ENCODE measurements around the gene MYMK.

MYMK gene

GRCh38 chr9:133470988-133471387 is 53.8 kb downstream of the MYMK start:
- peaks cover 2% of the 10 kb centered on the region for H3K4me1 Mint-ChIP-seq (ENCODE audit: low read depth)
- no peak overlapping the region for H3K4me3 Mint-ChIP-seq
- no peaks in the 10 kb centered on the region for H3K36me3 Mint-ChIP-seq
- H3K27me3 Mint-ChIP-seq: no peaks in the 10 kb centered on the region
- H3K27ac Mint-ChIP-seq: no peak overlapping the region
- H3K9me3 Mint-ChIP-seq (ENCODE audit: low read depth): no peaks in the 10 kb centered on the region

GRCh38 chr9:133470427-133470924 is 54.3 kb downstream of the MYMK start:
- no peaks in the 10 kb centered on the region for H3K36me3 Mint-ChIP-seq
- H3K27ac Mint-ChIP-seq: no peak overlapping the region
- no peaks in the 10 kb centered on the region for H3K9me3 Mint-ChIP-seq (ENCODE audit: low read depth)
- H3K27me3 Mint-ChIP-seq: no peaks in the 10 kb centered on the region
- H3K4me3 Mint-ChIP-seq: no peak overlapping the region
- peaks cover 2% of the 10 kb centered on the region for H3K4me1 Mint-ChIP-seq (ENCODE audit: low read depth)

- Mint-ChIP-seq H3K36me3 (no peaks in the 10 kb centered on the region), H3K9me3 (ENCODE audit: low read depth) (no peaks in the 10 kb centered on the region), H3K27me3 (no peaks in the 10 kb centered on the region), H3K4me1 (ENCODE audit: low read depth) (no peaks in the 10 kb centered on the region), H3K4me3 (no peak overlapping the region), H3K27ac (no peak overlapping the region)
These were observed 55.9 kb downstream of the MYMK start for GRCh38 chr9:133468777-133469421.

GRCh38 chr9:133468374-133468773 is 56.4 kb downstream of the MYMK start:
- H3K4me3 Mint-ChIP-seq: no peak overlapping the region
- H3K36me3 Mint-ChIP-seq: no peaks in the 10 kb centered on the region
- H3K9me3 Mint-ChIP-seq (ENCODE audit: low read depth): no peaks in the 10 kb centered on the region
- no peaks in the 10 kb centered on the region for H3K4me1 Mint-ChIP-seq (ENCODE audit: low read depth)
- no peaks in the 10 kb centered on the region for H3K27me3 Mint-ChIP-seq
- H3K27ac Mint-ChIP-seq: no peak overlapping the region

GRCh38 chr9:133467101-133467500 is 57.7 kb downstream of the MYMK start:
- Mint-ChIP-seq H3K27me3 (no peaks in the 10 kb centered on the region), H3K36me3 (no peaks in the 10 kb centered on the region), H3K4me1 (ENCODE audit: low read depth) (no peaks in the 10 kb centered on the region), H3K27ac (no peak overlapping the region), H3K9me3 (ENCODE audit: low read depth) (no peaks in the 10 kb centered on the region), H3K4me3 (no peak overlapping the region)

- Mint-ChIP-seq H3K4me3 (no peak overlapping the region), H3K4me1 (ENCODE audit: low read depth) (no peaks in the 10 kb centered on the region), H3K27ac (no peak overlapping the region)
These were observed 58.8 kb downstream of the MYMK start for GRCh38 chr9:133465984-133466383.

GRCh38 chr9:133464638-133465037 is 60.1 kb downstream of the MYMK start:
- H3K4me1 Mint-ChIP-seq (ENCODE audit: low read depth): no peaks in the 10 kb centered on the region
- no peaks in the 10 kb centered on the region for H3K36me3 Mint-ChIP-seq
- H3K9me3 Mint-ChIP-seq (ENCODE audit: low read depth): no peaks in the 10 kb centered on the region
- no peaks in the 10 kb centered on the region for H3K27me3 Mint-ChIP-seq
- no peak overlapping the region for H3K27ac Mint-ChIP-seq
- H3K4me3 Mint-ChIP-seq: no peak overlapping the region

More at GRCh38 chr9:133465984-133466383, 58.8 kb downstream of the MYMK start:
- Mint-ChIP-seq H3K36me3 (no peaks in the 10 kb centered on the region), H3K9me3 (ENCODE audit: low read depth) (no peaks in the 10 kb centered on the region), H3K27me3 (no peaks in the 10 kb centered on the region)

All from activated naive CD8-positive, alpha-beta T cell (primary cell).